GM12872 (cell line): ENCODE data around the gene CD83.

Source experiments
- TF ChIP-seq, protein P1 (sequence below): IDR thresholded peaks from 3 replicates; pipeline ENCODE4 v1.5.1; 2011; ENCODE audit warnings: low read depth, mild to moderate bottlenecking, low read length, moderate library complexity; ENCODE audit not compliant: insufficient read depth

The CD83 gene, protein sequence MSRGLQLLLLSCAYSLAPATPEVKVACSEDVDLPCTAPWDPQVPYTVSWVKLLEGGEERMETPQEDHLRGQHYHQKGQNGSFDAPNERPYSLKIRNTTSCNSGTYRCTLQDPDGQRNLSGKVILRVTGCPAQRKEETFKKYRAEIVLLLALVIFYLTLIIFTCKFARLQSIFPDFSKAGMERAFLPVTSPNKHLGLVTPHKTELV

DNA sequence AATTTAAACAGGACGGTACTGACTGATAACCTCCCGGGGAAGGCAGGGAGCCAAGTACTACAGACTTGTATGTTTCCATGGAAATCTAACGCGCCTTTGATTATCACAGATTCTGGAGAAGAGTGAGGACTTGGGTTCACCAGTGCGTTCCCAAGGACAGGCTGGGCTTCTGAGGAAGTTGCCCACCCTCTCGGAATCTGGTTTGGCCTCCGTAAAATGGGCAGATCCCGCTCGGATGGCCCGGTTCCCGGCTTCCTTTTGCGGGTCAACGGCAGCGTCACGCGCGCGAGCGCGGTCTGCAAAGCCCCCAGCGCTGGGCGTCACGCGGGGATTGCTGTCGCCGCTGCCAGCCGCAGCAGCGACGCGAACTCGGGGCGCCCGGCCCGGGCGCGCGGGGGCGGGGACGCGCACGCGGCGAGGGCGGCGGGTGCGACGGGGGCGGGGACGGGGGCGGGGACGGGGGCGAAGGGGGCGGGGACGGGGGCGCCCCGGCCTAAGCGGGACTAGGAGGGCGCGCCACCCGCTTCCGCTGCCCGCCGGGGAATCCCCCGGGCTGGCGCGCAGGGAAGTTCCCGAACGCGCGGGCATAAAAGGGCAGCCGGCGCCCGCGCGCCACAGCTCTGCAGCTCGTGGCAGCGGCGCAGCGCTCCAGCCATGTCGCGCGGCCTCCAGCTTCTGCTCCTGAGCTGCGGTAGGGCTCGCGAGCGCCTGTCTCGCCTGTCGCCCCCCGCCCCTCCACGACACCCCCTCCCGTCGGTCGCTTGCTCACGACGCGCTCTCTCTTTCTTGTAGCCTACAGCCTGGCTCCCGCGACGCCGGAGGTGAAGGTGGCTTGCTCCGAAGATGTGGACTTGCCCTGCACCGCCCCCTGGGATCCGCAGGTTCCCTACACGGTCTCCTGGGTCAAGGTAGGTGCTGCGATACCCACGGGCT is at the start of gene CD83:
Gene CD83, plus strand, starts transcription at position 615 of the 933 bp plus-strand sequence. Its CDS starts 40 bp downstream, at position 655.
- TF ChIP-seq, protein P1, sequence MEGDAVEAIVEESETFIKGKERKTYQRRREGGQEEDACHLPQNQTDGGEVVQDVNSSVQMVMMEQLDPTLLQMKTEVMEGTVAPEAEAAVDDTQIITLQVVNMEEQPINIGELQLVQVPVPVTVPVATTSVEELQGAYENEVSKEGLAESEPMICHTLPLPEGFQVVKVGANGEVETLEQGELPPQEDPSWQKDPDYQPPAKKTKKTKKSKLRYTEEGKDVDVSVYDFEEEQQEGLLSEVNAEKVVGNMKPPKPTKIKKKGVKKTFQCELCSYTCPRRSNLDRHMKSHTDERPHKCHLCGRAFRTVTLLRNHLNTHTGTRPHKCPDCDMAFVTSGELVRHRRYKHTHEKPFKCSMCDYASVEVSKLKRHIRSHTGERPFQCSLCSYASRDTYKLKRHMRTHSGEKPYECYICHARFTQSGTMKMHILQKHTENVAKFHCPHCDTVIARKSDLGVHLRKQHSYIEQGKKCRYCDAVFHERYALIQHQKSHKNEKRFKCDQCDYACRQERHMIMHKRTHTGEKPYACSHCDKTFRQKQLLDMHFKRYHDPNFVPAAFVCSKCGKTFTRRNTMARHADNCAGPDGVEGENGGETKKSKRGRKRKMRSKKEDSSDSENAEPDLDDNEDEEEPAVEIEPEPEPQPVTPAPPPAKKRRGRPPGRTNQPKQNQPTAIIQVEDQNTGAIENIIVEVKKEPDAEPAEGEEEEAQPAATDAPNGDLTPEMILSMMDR: no peak

DNA sequence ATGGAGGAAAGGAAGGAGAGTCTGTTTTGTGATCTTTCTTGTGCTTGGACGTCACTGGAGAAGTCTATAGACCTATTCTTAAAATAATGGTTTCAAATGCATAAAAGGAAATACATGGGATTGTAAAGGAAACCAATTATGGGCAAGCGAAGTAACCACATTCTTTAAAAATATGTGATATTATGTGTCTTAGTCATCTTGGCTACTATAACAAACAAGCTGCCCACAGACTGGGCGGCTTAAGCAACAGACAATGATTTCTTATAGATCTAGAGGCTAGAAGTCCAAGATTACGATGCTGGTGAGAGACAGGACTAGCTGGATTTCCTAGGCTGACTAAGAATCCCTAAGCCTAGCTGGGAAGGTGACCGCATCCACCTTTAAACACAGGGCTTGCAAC is 49.4 kb upstream of the CD83 start:
- TF ChIP-seq, protein P1: no peak

DNA sequence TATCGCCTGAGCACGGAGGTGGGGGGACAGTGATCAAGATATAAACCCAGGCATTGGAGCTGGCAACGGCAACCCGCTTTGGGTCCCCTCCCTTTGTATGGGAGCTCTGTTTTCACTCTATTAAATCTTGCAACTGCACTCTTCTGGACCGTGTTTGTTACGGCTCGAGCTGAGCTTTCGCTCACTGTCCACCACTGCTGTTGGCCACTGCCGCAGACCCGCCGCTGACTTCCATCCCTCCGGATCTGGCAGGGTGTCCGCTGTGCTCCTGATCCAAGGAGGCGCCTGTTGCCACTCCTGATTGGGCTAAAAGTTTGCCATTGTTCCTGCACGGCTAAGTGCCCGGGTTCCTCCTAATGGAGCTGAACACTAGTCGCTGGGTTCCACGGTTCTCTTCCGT is 48.9 kb upstream of the CD83 start:
- TF ChIP-seq, protein P1: no peak

DNA sequence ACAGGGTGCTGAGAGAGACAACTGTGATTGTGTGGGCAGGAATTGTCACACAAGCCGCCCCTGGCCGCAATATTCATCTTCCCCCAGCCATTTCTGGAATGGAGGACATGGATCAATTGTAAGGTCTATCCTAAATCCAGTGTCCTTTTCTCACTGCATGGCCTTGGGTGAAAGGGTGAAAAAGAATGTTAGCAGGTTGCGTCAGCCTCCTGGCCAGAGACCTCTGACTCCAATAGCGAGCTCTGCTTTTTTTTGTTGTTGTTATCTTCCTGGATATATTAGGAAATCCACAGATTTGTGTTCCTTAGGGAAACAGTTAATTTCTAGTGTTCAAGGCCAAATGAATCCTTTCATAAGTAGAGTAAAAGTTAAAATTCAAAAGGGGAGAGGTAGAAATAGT is 47.1 kb upstream of the CD83 start:
- TF ChIP-seq, protein P1: no peak

DNA sequence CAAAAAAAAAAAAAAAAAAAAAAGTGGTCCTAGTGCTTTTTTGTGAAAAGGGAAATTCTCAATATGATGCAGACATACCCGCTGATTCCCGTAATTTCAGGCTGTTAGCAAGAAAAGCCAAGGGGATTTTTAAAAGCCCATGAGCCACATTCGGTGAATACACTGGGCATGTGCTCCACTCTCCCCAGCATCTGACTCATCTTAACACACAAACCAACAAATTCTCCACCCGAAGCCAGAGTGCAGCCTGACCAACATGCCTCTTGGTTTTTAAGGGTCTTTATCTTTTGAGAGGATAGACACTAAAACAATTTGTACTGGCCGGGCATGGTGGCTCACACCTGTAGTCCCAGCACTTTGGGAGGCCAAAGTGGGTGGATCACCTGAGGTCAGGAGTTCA is 45.5 kb upstream of the CD83 start:
- TF ChIP-seq, protein P1: no peak

DNA sequence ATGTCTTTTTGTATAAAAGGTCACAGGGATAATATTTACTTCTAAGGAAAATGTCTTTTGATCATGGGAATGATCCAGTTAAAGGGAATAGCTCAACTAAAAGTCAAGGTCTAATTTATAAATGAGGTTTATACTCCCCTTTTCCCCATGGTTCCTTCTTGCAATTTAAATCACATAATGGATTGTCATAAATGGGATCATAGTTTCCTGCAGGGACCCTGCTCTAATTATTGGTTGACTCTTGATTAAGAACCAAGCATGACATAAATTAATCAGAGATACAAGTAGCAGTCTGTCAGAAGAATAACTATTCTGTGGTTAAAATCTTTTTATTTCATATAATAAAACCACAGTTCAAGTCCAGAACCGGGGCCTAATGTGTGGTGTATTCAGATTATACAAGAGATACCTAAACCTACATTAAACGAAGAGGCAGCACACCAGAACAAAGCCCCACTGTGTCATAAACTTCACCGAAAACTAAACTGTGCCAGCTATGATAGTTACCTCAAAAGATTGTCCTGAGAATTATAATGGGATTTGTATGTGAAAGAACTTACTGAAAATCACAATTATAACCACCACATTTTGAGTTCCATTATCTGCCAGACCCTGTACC is 43.0 kb upstream of the CD83 start:
- TF ChIP-seq, protein P1: no peak

DNA sequence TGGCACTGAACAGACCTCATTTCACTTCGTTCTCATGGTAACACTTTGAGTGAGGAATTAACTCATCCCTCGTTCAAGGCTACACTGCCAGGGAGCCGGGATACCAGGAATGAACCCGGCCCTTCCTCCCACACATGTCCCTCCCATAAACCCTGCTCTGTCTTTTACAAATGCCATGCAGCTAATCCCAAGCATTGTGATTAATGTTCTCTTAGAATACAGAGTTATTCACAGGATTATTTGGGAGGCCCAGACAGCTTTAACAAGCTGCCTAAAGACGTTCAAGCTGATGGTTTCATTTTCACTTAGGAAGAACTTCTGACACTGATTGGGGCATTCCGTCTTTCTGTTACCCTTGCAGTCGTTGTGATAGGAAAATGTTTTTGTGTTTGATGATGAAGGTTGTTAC is 42.5 kb upstream of the CD83 start:
- TF ChIP-seq, protein P1: no peak
